Stimulated activated CD4-positive, alpha-beta T cell treated with anti-CD3 and anti-CD28 coated beads, Interleukin-4, amount 100 ng/mL, for 48 hours (primary cell): ENCODE measurements around the gene DOP1B.

Source experiments
- DNase-seq, 2 donors: peaks; one replicate each; pipeline ENCODE4 v3.0.0-alpha.2; 2020; ENCODE audit warnings: low read depth in 2 of 2

The DOP1B gene

GRCh38 chr21:36202726-36203602 lies 46.3 kb downstream of the DOP1B start:
- no peak for DNase-seq

DNA sequence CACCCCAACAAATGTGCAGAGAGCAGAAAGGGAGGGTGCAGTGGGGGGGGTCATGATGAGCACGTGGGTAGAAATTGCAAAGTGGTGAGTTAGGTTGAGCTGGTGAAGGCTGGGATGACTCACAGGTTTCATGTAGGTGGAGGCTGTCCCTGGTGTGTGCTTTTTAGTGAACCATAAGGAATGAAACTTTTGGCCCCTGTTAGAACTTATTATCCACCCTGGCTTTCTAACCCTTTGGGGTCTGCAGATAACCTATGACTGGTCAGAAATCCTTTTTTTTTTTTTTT lies 46.9 kb downstream of the DOP1B start:
- DNase-seq = peak; percentile 28 to 61

DNA sequence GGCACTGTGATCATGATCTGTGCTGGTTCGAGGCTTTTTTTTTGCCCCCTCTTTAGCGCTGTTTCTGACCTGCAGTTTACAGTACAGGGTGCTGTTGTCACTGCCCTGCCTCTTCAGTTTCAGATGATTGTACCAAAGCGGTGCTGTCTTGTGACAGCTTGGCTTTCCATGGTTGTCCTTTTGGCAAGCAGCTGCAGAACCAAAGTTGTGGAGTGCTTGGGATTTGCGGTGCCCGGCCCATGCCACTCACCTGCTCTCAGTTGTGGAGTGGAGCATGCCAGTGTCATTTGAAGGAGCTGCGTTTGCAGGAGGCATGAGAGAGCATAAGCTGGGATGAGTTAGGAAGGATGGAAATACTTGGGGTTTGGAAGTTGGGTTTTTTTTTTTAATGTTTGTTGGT lies 48.4 kb downstream of the DOP1B start:
- DNase-seq = no peak

- DNase-seq = no peak
Observed at GRCh38 chr21:36205962-36206361, 49.3 kb downstream of the DOP1B start.
